ENCODE data around the gene NANS.
"Not testable (repeated sequence)": the region's sequence is repeated elsewhere in the genome, so short reads cannot be mapped to it uniquely, and the experiment has no call there.

Gene NANS

GRCh38 chr9:98109052-98109451 lies 52.5 kb downstream of the NANS start:
- Histone ChIP-seq H3K4me1 (ENCODE audit: control insufficient read depth in 1 of 2, insufficient read depth in 2 of 2, low read length in 2 of 2) (peaks cover 0 to 9% of the 10 kb centered on the region in 2 donors), H3K4me3 (ENCODE audit: low read depth in 1 of 2, low read length in 2 of 2) (no peak overlapping the region), H3K27ac (ENCODE audit: low read depth, low read length) (no peak overlapping the region), H3K27me3 (ENCODE audit: control insufficient read depth in 1 of 2, insufficient read depth in 2 of 2, low read length in 2 of 2) (no peaks in the 10 kb centered on the region), H3K9ac (ENCODE audit: low read depth in 1 of 2, low read length in 2 of 2) (peak overlapping the region in 1 of 2 donors; percentile 2), H3K9me3 (ENCODE audit: control insufficient read depth in 1 of 2, low read length in 2 of 2) (no peaks in the 10 kb centered on the region), H3K36me3 (ENCODE audit: control insufficient read depth in 1 of 2, insufficient read depth in 2 of 2, low read length in 2 of 2) (peaks cover 24 to 51% of the 10 kb centered on the region in 2 donors)

GRCh38 chr9:98117097-98117496 lies 60.6 kb downstream of the NANS start:
- not testable (repeated sequence) for H3K9ac ChIP-seq (ENCODE audit: low read depth in 1 of 2, low read length in 2 of 2); H3K36me3 ChIP-seq (ENCODE audit: control insufficient read depth in 1 of 2, insufficient read depth in 2 of 2, low read length in 2 of 2); H3K27ac ChIP-seq (ENCODE audit: low read depth, low read length); H3K27me3 ChIP-seq (ENCODE audit: control insufficient read depth in 1 of 2, insufficient read depth in 2 of 2, low read length in 2 of 2); H3K9me3 ChIP-seq (ENCODE audit: control insufficient read depth in 1 of 2, low read length in 2 of 2); H3K4me3 ChIP-seq (ENCODE audit: low read depth in 1 of 2, low read length in 2 of 2)
- peaks cover 30 to 35% of the 10 kb centered on the region in 2 donors for H3K4me1 ChIP-seq (ENCODE audit: control insufficient read depth in 1 of 2, insufficient read depth in 2 of 2, low read length in 2 of 2)

GRCh38 chr9:98117984-98118639 lies 61.6 kb downstream of the NANS start:
- Histone ChIP-seq H3K4me3 (ENCODE audit: low read depth in 1 of 2, low read length in 2 of 2) (peak overlapping the region; percentile 86 to 91), H3K4me1 (ENCODE audit: control insufficient read depth in 1 of 2, insufficient read depth in 2 of 2, low read length in 2 of 2) (peaks cover 30 to 35% of the 10 kb centered on the region in 2 donors), H3K27me3 (ENCODE audit: control insufficient read depth in 1 of 2, insufficient read depth in 2 of 2, low read length in 2 of 2) (no peaks in the 10 kb centered on the region), H3K27ac (ENCODE audit: low read depth, low read length) (peak overlapping the region; percentile 97), H3K9me3 (ENCODE audit: control insufficient read depth in 1 of 2, low read length in 2 of 2) (no peaks in the 10 kb centered on the region), H3K36me3 (ENCODE audit: control insufficient read depth in 1 of 2, insufficient read depth in 2 of 2, low read length in 2 of 2) (peaks cover 0 to 7% of the 10 kb centered on the region in 2 donors), H3K9ac (ENCODE audit: low read depth in 1 of 2, low read length in 2 of 2) (peak overlapping the region; percentile 76 to 93)

- Histone ChIP-seq H3K27me3 (ENCODE audit: control insufficient read depth in 1 of 2, insufficient read depth in 2 of 2, low read length in 2 of 2) (no peaks in the 10 kb centered on the region), H3K9ac (ENCODE audit: low read depth in 1 of 2, low read length in 2 of 2) (peak within 1 kb of the TSS; percentile 76 to 93), H3K4me3 (ENCODE audit: low read depth in 1 of 2, low read length in 2 of 2) (peak within 1 kb of the TSS; percentile 86 to 91), H3K9me3 (ENCODE audit: control insufficient read depth in 1 of 2, low read length in 2 of 2) (no peaks in the 10 kb centered on the region), H3K27ac (ENCODE audit: low read depth, low read length) (peak within 1 kb of the TSS; percentile 97), H3K36me3 (ENCODE audit: control insufficient read depth in 1 of 2, insufficient read depth in 2 of 2, low read length in 2 of 2) (peaks cover 0 to 9% of the 10 kb centered on the region in 2 donors), H3K4me1 (ENCODE audit: control insufficient read depth in 1 of 2, insufficient read depth in 2 of 2, low read length in 2 of 2) (peaks cover 30 to 35% of the 10 kb centered on the region in 2 donors)
Observed at GRCh38 chr9:98118640-98119601, 62.4 kb downstream of the NANS start, which contains the start of gene TRIM14. TSS of gene TRIM14 (minus strand) at chr9:98119222. CDS start at chr9:98119188, 34 bp downstream.

GRCh38 chr9:98120476-98120875 lies 63.9 kb downstream of the NANS start:
- peak overlapping the region in 1 of 2 donors; percentile 49 for H3K9ac ChIP-seq (ENCODE audit: low read depth in 1 of 2, low read length in 2 of 2)
- no peaks in the 10 kb centered on the region for H3K9me3 ChIP-seq (ENCODE audit: control insufficient read depth in 1 of 2, low read length in 2 of 2)
- peaks cover 7 to 19% of the 10 kb centered on the region in 2 donors for H3K36me3 ChIP-seq (ENCODE audit: control insufficient read depth in 1 of 2, insufficient read depth in 2 of 2, low read length in 2 of 2)
- H3K4me1 ChIP-seq (ENCODE audit: control insufficient read depth in 1 of 2, insufficient read depth in 2 of 2, low read length in 2 of 2), result peaks cover 30 to 35% of the 10 kb centered on the region in 2 donors
- peak overlapping the region; percentile 76 for H3K27ac ChIP-seq (ENCODE audit: low read depth, low read length)
- peak overlapping the region in 1 of 2 donors; percentile 19 for H3K4me3 ChIP-seq (ENCODE audit: low read depth in 1 of 2, low read length in 2 of 2)
- H3K27me3 ChIP-seq (ENCODE audit: control insufficient read depth in 1 of 2, insufficient read depth in 2 of 2, low read length in 2 of 2), result no peaks in the 10 kb centered on the region

GRCh38 chr9:98121058-98121457 lies 64.5 kb downstream of the NANS start:
- Histone ChIP-seq H3K36me3 (ENCODE audit: control insufficient read depth in 1 of 2, insufficient read depth in 2 of 2, low read length in 2 of 2) (peaks cover 7 to 21% of the 10 kb centered on the region in 2 donors), H3K9ac (ENCODE audit: low read depth in 1 of 2, low read length in 2 of 2) (peak overlapping the region in 1 of 2 donors; percentile 49), H3K4me3 (ENCODE audit: low read depth in 1 of 2, low read length in 2 of 2) (no peak overlapping the region), H3K27me3 (ENCODE audit: control insufficient read depth in 1 of 2, insufficient read depth in 2 of 2, low read length in 2 of 2) (no peaks in the 10 kb centered on the region), H3K4me1 (ENCODE audit: control insufficient read depth in 1 of 2, insufficient read depth in 2 of 2, low read length in 2 of 2) (peaks cover 30 to 35% of the 10 kb centered on the region in 2 donors), H3K27ac (ENCODE audit: low read depth, low read length) (peak overlapping the region; percentile 34), H3K9me3 (ENCODE audit: control insufficient read depth in 1 of 2, low read length in 2 of 2) (no peaks in the 10 kb centered on the region)

- not testable (repeated sequence) for H3K9me3 ChIP-seq (ENCODE audit: control insufficient read depth in 1 of 2, low read length in 2 of 2); H3K4me3 ChIP-seq (ENCODE audit: low read depth in 1 of 2, low read length in 2 of 2); H3K9ac ChIP-seq (ENCODE audit: low read depth in 1 of 2, low read length in 2 of 2); H3K27ac ChIP-seq (ENCODE audit: low read depth, low read length); H3K27me3 ChIP-seq (ENCODE audit: control insufficient read depth in 1 of 2, insufficient read depth in 2 of 2, low read length in 2 of 2)
- H3K4me1 ChIP-seq (ENCODE audit: control insufficient read depth in 1 of 2, insufficient read depth in 2 of 2, low read length in 2 of 2), result peaks cover 20 to 22% of the 10 kb centered on the region in 2 donors
- H3K36me3 ChIP-seq (ENCODE audit: control insufficient read depth in 1 of 2, insufficient read depth in 2 of 2, low read length in 2 of 2), result peaks cover 21 to 45% of the 10 kb centered on the region in 2 donors
Observed at GRCh38 chr9:98124091-98124490, 67.6 kb downstream of the NANS start.

GRCh38 chr9:98124637-98125426 lies 68.3 kb downstream of the NANS start:
- Histone ChIP-seq H3K4me3 (ENCODE audit: low read depth in 1 of 2, low read length in 2 of 2) (no peak overlapping the region), H3K36me3 (ENCODE audit: control insufficient read depth in 1 of 2, insufficient read depth in 2 of 2, low read length in 2 of 2) (peaks cover 21 to 50% of the 10 kb centered on the region in 2 donors)

GRCh38 chr9:98127226-98127625 lies 70.7 kb downstream of the NANS start:
- Histone ChIP-seq H3K4me3 (ENCODE audit: low read depth in 1 of 2, low read length in 2 of 2) (no peak overlapping the region), H3K9ac (ENCODE audit: low read depth in 1 of 2, low read length in 2 of 2) (no peak overlapping the region), H3K9me3 (ENCODE audit: control insufficient read depth in 1 of 2, low read length in 2 of 2) (no peaks in the 10 kb centered on the region), H3K27me3 (ENCODE audit: control insufficient read depth in 1 of 2, insufficient read depth in 2 of 2, low read length in 2 of 2) (no peaks in the 10 kb centered on the region), H3K27ac (ENCODE audit: low read depth, low read length) (no peak overlapping the region), H3K4me1 (ENCODE audit: control insufficient read depth in 1 of 2, insufficient read depth in 2 of 2, low read length in 2 of 2) (no peaks in the 10 kb centered on the region), H3K36me3 (ENCODE audit: control insufficient read depth in 1 of 2, insufficient read depth in 2 of 2, low read length in 2 of 2) (peaks cover 27 to 71% of the 10 kb centered on the region in 2 donors)

More at GRCh38 chr9:98124637-98125426, 68.3 kb downstream of the NANS start:
- Histone ChIP-seq H3K9ac (ENCODE audit: low read depth in 1 of 2, low read length in 2 of 2) (no peak overlapping the region), H3K27me3 (ENCODE audit: control insufficient read depth in 1 of 2, insufficient read depth in 2 of 2, low read length in 2 of 2) (no peaks in the 10 kb centered on the region), H3K4me1 (ENCODE audit: control insufficient read depth in 1 of 2, insufficient read depth in 2 of 2, low read length in 2 of 2) (peaks cover 20 to 22% of the 10 kb centered on the region in 2 donors), H3K9me3 (ENCODE audit: control insufficient read depth in 1 of 2, low read length in 2 of 2) (no peaks in the 10 kb centered on the region), H3K27ac (ENCODE audit: low read depth, low read length) (no peak overlapping the region)
